ENCODE results near the gene UTS2B. TPM values are rescaled to one million over a fixed set of nuclear protein-coding genes. Genes with fewer than 3 reads are reported as not detected.

UTS2B gene
- total and polyA plus RNA-seq, 9 of the 15 experiments (the other 6 are each of a cell fraction or from before 2014, with no cell fraction given), result 0.06 TPM; not detected in 8

DNA sequence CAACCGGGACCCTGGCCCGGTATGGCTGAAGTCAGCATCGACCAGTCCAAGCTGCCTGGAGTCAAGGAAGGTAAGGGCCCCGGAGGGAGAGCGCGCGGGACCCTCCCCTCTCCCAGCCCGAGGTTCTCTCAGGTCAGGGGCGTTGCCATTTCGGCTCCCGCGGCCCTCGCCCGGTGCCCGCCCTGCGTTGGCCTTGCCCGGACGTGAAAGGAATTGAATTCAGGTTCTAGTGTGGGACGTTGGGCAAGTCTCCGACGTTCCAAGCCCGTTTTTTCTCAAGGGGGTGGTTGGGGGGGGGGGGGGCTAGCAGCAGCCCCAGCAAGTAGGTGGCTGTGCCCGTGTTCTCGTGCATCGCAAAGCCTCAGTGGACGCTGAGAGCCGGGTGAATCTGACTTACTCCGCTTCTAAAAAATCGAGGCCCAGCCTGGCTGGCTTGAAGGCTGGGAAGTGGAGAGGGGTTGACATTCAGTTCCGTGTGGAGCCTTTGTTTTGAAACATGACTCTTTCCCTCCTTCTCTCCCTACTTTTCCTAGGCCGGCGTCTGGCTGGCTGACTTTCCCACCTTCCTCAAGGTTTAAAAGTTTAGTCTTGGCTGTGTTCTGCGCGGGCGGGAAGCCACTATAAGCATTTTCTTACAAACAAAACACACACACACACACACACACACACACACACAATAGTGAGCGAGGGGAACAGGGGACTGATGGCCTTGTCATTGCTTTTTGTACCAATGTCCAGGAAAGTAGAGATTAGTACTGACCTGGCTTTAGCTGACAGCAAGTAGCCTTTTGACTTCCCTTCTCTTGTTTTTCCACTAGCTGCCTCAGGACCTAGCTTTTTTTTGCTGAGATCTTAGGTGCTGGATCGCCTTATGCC is at the start of gene UTS2B (continued):
- TF ChIP-seq, protein P1, sequence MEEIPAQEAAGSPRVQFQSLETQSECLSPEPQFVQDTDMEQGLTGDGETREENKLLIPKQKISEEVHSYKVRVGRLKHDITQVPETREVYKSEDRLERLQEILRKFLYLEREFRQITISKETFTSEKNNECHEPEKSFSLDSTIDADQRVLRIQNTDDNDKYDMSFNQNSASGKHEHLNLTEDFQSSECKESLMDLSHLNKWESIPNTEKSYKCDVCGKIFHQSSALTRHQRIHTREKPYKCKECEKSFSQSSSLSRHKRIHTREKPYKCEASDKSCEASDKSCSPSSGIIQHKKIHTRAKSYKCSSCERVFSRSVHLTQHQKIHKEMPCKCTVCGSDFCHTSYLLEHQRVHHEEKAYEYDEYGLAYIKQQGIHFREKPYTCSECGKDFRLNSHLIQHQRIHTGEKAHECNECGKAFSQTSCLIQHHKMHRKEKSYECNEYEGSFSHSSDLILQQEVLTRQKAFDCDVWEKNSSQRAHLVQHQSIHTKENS (CRISPR knock-in tag; IDR thresholded peaks at IDR 0.05), result no peak
- TF ChIP-seq PHF8 (IDR thresholded peaks at IDR 0.05; ENCODE audit: borderline replicate concordance, low read length) (peak; percentile 33; the same call in 1 of the 2 replicates), PTTG1 (tag; IDR thresholded peaks at IDR 0.05; ENCODE audit: low read depth) (no peak), TCFL5 (CRISPR knock-in tag; conservative IDR thresholded peaks at IDR 0.05) (no peak), ZNF274 (IDR thresholded peaks at IDR 0.05; ENCODE audit: borderline replicate concordance, low read depth, low read length) (no peak), ZFX (CRISPR knock-in tag; IDR thresholded peaks at IDR 0.05) (peak; percentile 61), SMAD4 (CRISPR knock-in tag; conservative IDR thresholded peaks at IDR 0.05) (no peak), FOXA3 (CRISPR knock-in tag; conservative IDR thresholded peaks at IDR 0.05 in 1 of 2, IDR thresholded peaks at IDR 0.05 in 1 of 2) (no peak), ZKSCAN1 (IDR thresholded peaks at IDR 0.05; ENCODE audit: low read depth, low read length) (no peak), TRIM28 (IDR thresholded peaks at IDR 0.05) (no peak)
- TF ChIP-seq, protein P2, sequence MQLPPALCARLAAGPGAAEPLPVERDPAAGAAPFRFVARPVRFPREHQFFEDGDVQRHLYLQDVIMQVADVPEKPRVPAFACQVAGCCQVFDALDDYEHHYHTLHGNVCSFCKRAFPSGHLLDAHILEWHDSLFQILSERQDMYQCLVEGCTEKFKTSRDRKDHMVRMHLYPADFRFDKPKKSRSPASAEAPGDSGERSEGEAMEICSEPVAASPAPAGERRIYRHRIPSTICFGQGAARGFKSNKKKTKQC (CRISPR knock-in tag; IDR thresholded peaks at IDR 0.05), result peak; percentile 51; the same call in 1 of the 2 replicates

Data from K562 (cell line).